ENCODE results near the gene CCDC40.

GRCh38 chr17:80095038-80095843 lies 58.8 kb downstream of the CCDC40 start:
- TF ChIP-seq CTCF (IDR thresholded peaks at IDR 0.05), result no peak
- no peak for TF ChIP-seq POLR2A (IDR thresholded peaks at IDR 0.05)

Data from thyroid gland (tissue), 4 donors.